Spleen (tissue), 11 donors: ENCODE measurements around the gene PCCA. TPM values are rescaled to one million over a fixed set of nuclear protein-coding genes. Genes with fewer than 3 reads are reported as not detected.

ENCODE experiments used
- DNase-seq: peaks from one replicate; pipeline ENCODE4 v3.0.0-alpha.2; 2020
- H3K27ac ChIP-seq, 8 donors: fragments of 200-600 bp; sonication (generic) in 7 of 8; 1 replicate in 4 of 8; 2 replicates in 4 of 8; pipeline versions ENCODE4 v1.5.0 to v1.8.0; 2016 to 2021; ENCODE audit warnings: inconsistent platforms in 4 of 8, mild to moderate bottlenecking in 4 of 8, moderate library complexity in 1 of 8
- H3K27me3 ChIP-seq, 7 donors: fragments of 200-600 bp; sonication (generic) in 6 of 7; replicated peaks in 1 of 7; 1 replicate in 4 of 7; 2 replicates in 3 of 7; pipeline versions ENCODE4 v1.5.0 to v1.8.0; 2016 to 2021; ENCODE audit warnings: inconsistent platforms in 3 of 7, mild to moderate bottlenecking in 1 of 7
- H3K36me3 ChIP-seq, 6 donors: fragments of 200-600 bp; sonication (generic) in 5 of 6; 1 replicate in 4 of 6; 2 replicates in 2 of 6; pipeline versions ENCODE4 v1.5.0 to v1.8.0; 2016 to 2021; ENCODE audit warnings: inconsistent platforms in 2 of 6
- H3K4me1 ChIP-seq, 6 donors: fragments of 200-600 bp; sonication (generic) in 5 of 6; 1 replicate in 3 of 6; 2 replicates in 3 of 6; pipeline versions ENCODE4 v1.5.0 to v1.8.0; 2016 to 2021; ENCODE audit warnings: inconsistent platforms in 3 of 6
- H3K4me3 ChIP-seq, 8 donors: fragments of 200-600 bp; sonication (generic) in 7 of 8; 1 replicate in 4 of 8; 2 replicates in 4 of 8; pipeline versions ENCODE4 v1.5.0 to v1.8.0; 2016 to 2021; ENCODE audit warnings: inconsistent platforms in 4 of 8, mild to moderate bottlenecking in 4 of 8, moderate library complexity in 2 of 8
- H3K9me3 ChIP-seq, 8 donors: fragments of 200-600 bp; sonication (generic) in 7 of 8; 1 replicate in 4 of 8; 2 replicates in 4 of 8; pipeline versions ENCODE4 v1.5.0 to v1.8.0; 2016 to 2021; ENCODE audit warnings: inconsistent platforms in 4 of 8
- POLR2A ChIP-seq, 3 donors: fragments of 450-650 bp; IDR thresholded peaks; one replicate each; pipeline ENCODE4 v1.5.1; 2017; ENCODE audit warnings: antibody characterized with exemption in 3 of 3, mild to moderate bottlenecking in 1 of 3
- POLR2AphosphoS5 ChIP-seq, 3 donors: sonication (generic); formaldehyde crosslinking; IDR thresholded peaks; one replicate each; pipeline ENCODE4 v1.5.1; 2017; ENCODE audit warnings: antibody characterized with exemption in 3 of 3
- WGBS, 5 donors: extraction: QIAGEN DNeasy Blood & Tissue Kit in 3 of 5; methylation state at CpG; one replicate each; pipeline versions ENCODE4 v1.1.5 to v1.1.7; 2013 to 2018; 5-methylcytosine and 5-hydroxymethylcytosine counted together
- intact Hi-C: fragments of 100-400 bp; cut with DNase I; formaldehyde crosslinking; loops from one replicate; pipeline ENCODE4 v1.15.0; 2023; ENCODE audit warnings: low total_unique reads
- polyA plus RNA-seq, 3 donors: library from polyadenylated mRNA; stranded (reverse); fragments of 200-250 nt; gene quantifications; one replicate each; pipeline ENCODE4 v1.2.1, GENCODE V29; 2013
- total RNA-seq, 7 donors: library from RNA; depleted of rRNA in 3 of 7; stranded (reverse); fragments of >200 nt in 3 of 7; fragmentation: NEBNext Ultra II Directional in 4 of 7; extraction: Animal tissue kit (Norgen Biotek cat#: 25700) in 4 of 7; gene quantifications; one replicate each; pipeline versions ENCODE4 v1.1.0 to v1.2.1, GENCODE V29; 2016 to 2021
- TF ChIP-seq, protein P1 (sequence below), 11 experiments: fragments of 200-600 bp in 7 of 11; fragments of 450-650 bp in 4 of 11; sonication (generic) in 4 of 11; IDR thresholded peaks in 8 of 11; conservative IDR thresholded peaks in 3 of 11; 1 replicate in 7 of 11; 2 replicates in 4 of 11; pipeline versions ENCODE4 v1.4.0 to v1.8.0; 2016 to 2021; ENCODE audit warnings: antibody characterized with exemption in 11 of 11, inconsistent platforms in 4 of 11, mild to moderate bottlenecking in 1 of 11
- donor health status: healthy with polysubstance abuse.
- donor health status: DM: no; HTN: no; CAD: no; lungs with moderate emphysema.
- donor health status: DM: no; HTN: no; CAD: no.
- donor health status: Bipolar disorder and iron deficiency.
- donor health status: healthy.
- donor health status: DM: no; HTN: no; CAD: no.
- donor health status: DM: yes; HTN: yes; CAD: no.

PCCA gene
- total and polyA plus RNA-seq, 10 donors, result 9.3 to 54.9 (median 43.9) TPM

DNA sequence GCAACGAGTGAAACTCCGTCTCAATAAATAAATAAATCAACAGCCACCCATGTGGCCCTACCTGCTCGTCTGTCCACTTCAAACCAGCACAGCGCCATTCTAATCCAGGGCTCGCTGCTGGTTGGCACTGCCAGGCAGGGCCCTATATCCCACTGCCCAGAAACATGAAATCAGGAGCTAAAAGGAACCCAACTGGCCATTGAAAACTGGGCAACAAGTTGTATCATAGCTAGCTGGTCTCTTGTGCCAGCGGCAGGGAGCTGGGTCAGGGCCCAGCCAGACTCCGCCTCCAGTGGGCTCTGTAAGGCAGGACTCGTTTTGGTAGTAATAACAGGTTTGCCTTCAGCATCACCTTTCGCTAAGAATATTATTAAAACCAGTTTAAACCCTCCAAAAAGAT is 460.4 kb downstream of the PCCA start:
- TF ChIP-seq POLR2A (IDR thresholded peaks at IDR 0.05), result no peak
- TF ChIP-seq, protein P1, sequence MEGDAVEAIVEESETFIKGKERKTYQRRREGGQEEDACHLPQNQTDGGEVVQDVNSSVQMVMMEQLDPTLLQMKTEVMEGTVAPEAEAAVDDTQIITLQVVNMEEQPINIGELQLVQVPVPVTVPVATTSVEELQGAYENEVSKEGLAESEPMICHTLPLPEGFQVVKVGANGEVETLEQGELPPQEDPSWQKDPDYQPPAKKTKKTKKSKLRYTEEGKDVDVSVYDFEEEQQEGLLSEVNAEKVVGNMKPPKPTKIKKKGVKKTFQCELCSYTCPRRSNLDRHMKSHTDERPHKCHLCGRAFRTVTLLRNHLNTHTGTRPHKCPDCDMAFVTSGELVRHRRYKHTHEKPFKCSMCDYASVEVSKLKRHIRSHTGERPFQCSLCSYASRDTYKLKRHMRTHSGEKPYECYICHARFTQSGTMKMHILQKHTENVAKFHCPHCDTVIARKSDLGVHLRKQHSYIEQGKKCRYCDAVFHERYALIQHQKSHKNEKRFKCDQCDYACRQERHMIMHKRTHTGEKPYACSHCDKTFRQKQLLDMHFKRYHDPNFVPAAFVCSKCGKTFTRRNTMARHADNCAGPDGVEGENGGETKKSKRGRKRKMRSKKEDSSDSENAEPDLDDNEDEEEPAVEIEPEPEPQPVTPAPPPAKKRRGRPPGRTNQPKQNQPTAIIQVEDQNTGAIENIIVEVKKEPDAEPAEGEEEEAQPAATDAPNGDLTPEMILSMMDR (IDR thresholded peaks at IDR 0.05 in 8 of 11, conservative IDR thresholded peaks at IDR 0.05 in 3 of 11), result no peak
- no peak for TF ChIP-seq POLR2AphosphoS5 (IDR thresholded peaks at IDR 0.05)
- 88 to 99% (median 95%) methylated on average over 9 of the region's 9 CpGs for WGBS, 5 donors
- no peaks in the 10 kb centered on the region for H3K36me3 ChIP-seq
- H3K27ac ChIP-seq, result no peak overlapping the region
- no peaks in the 10 kb centered on the region for H3K27me3 ChIP-seq
- no peaks in the 10 kb centered on the region for H3K9me3 ChIP-seq
- no peak overlapping the region for H3K4me3 ChIP-seq
- no peak for DNase-seq
- H3K4me1 ChIP-seq, result peaks cover 0 to 5% (median 0%) of the 10 kb centered on the region in 6 donors
- intact Hi-C loops, result no loop called here

DNA sequence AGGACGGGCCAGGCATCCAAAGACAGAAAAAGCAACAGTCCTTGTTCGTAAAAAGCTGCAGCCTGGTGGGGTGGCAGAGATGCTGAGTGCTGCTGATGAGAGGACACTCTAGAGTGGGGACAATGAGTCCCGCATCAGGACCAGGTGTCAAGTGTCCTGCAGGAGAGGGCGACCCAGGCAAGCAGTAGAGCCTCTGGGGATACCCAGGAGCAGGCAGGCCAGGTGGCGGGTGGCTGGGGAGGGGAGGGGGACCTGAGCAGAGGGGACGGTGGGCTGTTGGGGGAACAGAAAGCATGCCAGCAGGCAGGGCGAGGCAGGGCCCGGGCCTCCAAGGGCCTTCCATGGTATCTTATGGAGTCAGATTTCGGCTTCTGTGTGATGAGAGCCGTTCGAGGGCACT is 463.9 kb downstream of the PCCA start:
- Histone ChIP-seq H3K36me3 (peaks cover 0 to 6% (median 0%) of the 10 kb centered on the region in 6 donors), H3K4me1 (no peaks in the 10 kb centered on the region), H3K27me3 (no peaks in the 10 kb centered on the region), H3K4me3 (no peak overlapping the region), H3K27ac (no peak overlapping the region), H3K9me3 (no peaks in the 10 kb centered on the region)
- DNase-seq, result no peak
- intact Hi-C loops, result no loop called here
- TF ChIP-seq POLR2AphosphoS5 (IDR thresholded peaks at IDR 0.05) (no peak), POLR2A (IDR thresholded peaks at IDR 0.05) (no peak)
- TF ChIP-seq, protein P1 (IDR thresholded peaks at IDR 0.05 in 8 of 11, conservative IDR thresholded peaks at IDR 0.05 in 3 of 11), result no peak
- 92 to 98% (median 94%) methylated on average over 10 to 11 of the region's 11 CpGs for WGBS, 5 donors

DNA sequence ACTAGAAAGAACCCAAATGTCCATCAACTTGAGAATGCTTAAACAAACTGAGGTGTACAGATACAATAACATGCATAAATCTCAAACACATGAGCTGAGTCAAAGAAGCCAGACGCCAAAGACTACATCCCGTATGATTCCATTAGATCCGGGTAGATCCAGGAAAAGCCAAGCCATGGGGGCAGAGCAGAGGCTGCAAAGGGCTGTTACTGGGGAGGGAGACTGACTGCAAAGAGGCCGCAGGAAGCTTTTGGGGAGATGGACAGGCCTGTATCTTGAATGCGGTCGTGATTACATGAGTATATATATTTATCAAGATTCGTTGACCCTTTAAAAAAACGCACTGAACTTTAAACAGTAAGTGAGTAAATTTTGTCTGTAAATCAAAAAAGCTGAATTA is 471.0 kb downstream of the PCCA start:
- H3K4me3 ChIP-seq, result no peak overlapping the region
- intact Hi-C loops, result no loop called here
- H3K4me1 ChIP-seq, result no peaks in the 10 kb centered on the region
- 91 to 97% (median 97%) methylated on average over 8 of the region's 8 CpGs for WGBS, 5 donors
- DNase-seq, result no peak
- H3K9me3 ChIP-seq, result no peaks in the 10 kb centered on the region
- TF ChIP-seq POLR2AphosphoS5 (IDR thresholded peaks at IDR 0.05) (no peak), POLR2A (IDR thresholded peaks at IDR 0.05) (no peak)
- TF ChIP-seq, protein P1 (IDR thresholded peaks at IDR 0.05 in 8 of 11, conservative IDR thresholded peaks at IDR 0.05 in 3 of 11), result no peak
- H3K27ac ChIP-seq, result peak overlapping the region in 2 of 8 donors; percentile 47 to 52
- peaks cover 0 to 4% (median 0%) of the 10 kb centered on the region in 6 donors for H3K36me3 ChIP-seq
- H3K27me3 ChIP-seq, result no peaks in the 10 kb centered on the region

DNA sequence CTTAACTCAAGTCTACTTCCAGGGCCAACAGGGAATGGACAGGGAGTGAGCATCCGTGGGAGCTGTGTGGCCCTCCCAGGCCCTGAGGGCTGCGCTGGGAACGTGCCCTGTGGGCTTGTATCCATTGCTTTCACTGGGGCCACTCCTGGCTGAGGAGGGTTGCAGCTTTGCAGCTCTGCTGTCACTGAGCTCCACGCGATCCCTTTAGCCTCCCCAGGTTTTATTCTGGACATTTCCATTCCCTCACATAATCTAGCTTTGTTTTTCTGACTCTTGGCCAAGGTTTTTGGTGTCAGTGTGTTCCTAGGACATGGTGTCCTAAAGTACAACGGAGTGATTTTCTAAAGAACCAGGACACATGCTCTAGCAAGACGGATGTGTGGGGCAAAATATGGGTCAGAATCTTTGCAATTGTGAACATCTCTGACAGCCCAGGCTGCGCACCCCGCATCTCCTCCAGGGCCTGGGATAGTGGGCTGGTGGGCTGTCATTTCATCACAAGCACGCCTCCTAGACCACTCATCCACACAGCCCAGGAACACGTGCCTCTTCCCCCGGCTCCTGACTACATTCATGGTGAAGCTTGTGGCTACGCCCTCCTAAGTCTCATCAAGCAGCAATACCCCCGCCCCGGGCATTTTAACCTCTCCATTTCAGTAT is 471.7 kb downstream of the PCCA start:
- intact Hi-C loops, result no loop called here
- Histone ChIP-seq H3K9me3 (peaks cover 0 to 2% (median 0%) of the 10 kb centered on the region in 8 donors), H3K27me3 (no peaks in the 10 kb centered on the region), H3K4me3 (no peak overlapping the region), H3K27ac (peak overlapping the region in 2 of 8 donors; percentile 47 to 52), H3K36me3 (no peaks in the 10 kb centered on the region), H3K4me1 (no peaks in the 10 kb centered on the region)
- 89 to 95% (median 92%) methylated on average over 15 of the region's 15 CpGs for WGBS, 5 donors
- no peak for DNase-seq
- TF ChIP-seq POLR2AphosphoS5 (IDR thresholded peaks at IDR 0.05), result peak in 1 of 3 donors; percentile 59
- TF ChIP-seq, protein P1 (IDR thresholded peaks at IDR 0.05 in 8 of 11, conservative IDR thresholded peaks at IDR 0.05 in 3 of 11), result no peak
